GM19023 (cell line): Measurements from ENCODE around the gene TUBB8.
"Not testable (repeated sequence)": the region's sequence is repeated elsewhere in the genome, so short reads cannot be mapped to it uniquely, and the experiment has no call there.

Experiments used
- ATAC-seq: cut with Tn5 transposase; IDR thresholded peaks from one replicate; pipeline ENCODE4 v1.9.1; 2021; ENCODE audit warnings: mild to moderate bottlenecking, moderate library complexity; ENCODE audit not compliant: unreplicated experiment

TUBB8 gene

GRCh38 chr10:48996-49395, at the start of gene TUBB8:
Gene TUBB8 (minus strand): TSS chr10:49296. CDS start chr10:49238, 58 bp downstream.
- ATAC-seq = no peak

GRCh38 chr10:96466-96865, 47.4 kb upstream of the TUBB8 start:
- no peak for ATAC-seq

- no peak for ATAC-seq
These were observed 46.4 kb upstream of the TUBB8 start for GRCh38 chr10:95356-96115.

GRCh38 chr10:94613-95012, 45.5 kb upstream of the TUBB8 start:
- ATAC-seq = no peak

GRCh38 chr10:92846-93245, 43.8 kb upstream of the TUBB8 start:
- no peak for ATAC-seq

GRCh38 chr10:92153-92552, 43.1 kb upstream of the TUBB8 start:
- no peak for ATAC-seq

GRCh38 chr10:91313-91712, 42.2 kb upstream of the TUBB8 start:
- ATAC-seq = no peak

GRCh38 chr10:90161-90560, 41.1 kb upstream of the TUBB8 start:
- no peak for ATAC-seq

- no peak for ATAC-seq
These were observed 40.2 kb upstream of the TUBB8 start for GRCh38 chr10:89248-89647.

GRCh38 chr10:88253-88652, 39.2 kb upstream of the TUBB8 start:
- no peak for ATAC-seq

- ATAC-seq = no peak
These were observed 38.3 kb upstream of the TUBB8 start for GRCh38 chr10:87177-88080.

- ATAC-seq = no peak
These were observed 36.9 kb upstream of the TUBB8 start for GRCh38 chr10:86031-86430.

- no peak for ATAC-seq
These were observed 35.9 kb upstream of the TUBB8 start for GRCh38 chr10:85044-85443.

- ATAC-seq = no peak
These were observed 34.9 kb upstream of the TUBB8 start for GRCh38 chr10:83930-84530.

GRCh38 chr10:80477-81105, 31.5 kb upstream of the TUBB8 start:
- ATAC-seq = no peak

- no peak for ATAC-seq
These were observed 30.6 kb upstream of the TUBB8 start for GRCh38 chr10:79532-80215.

GRCh38 chr10:78556-78955, 29.5 kb upstream of the TUBB8 start:
- ATAC-seq = no peak

GRCh38 chr10:74266-74621, 25.1 kb upstream of the TUBB8 start:
- ATAC-seq = not testable (repeated sequence)

- ATAC-seq = not testable (repeated sequence)
These were observed 24.6 kb upstream of the TUBB8 start for GRCh38 chr10:73543-74265.

GRCh38 chr10:68156-68555, 19.1 kb upstream of the TUBB8 start:
- ATAC-seq = not testable (repeated sequence)
